Stimulated activated naive CD8-positive, alpha-beta T cell treated with anti-CD3 and anti-CD28 coated beads, Interleukin-15, Interleukin-2, amounts not matched to agents 100 U/mL and 50 U/mL, for 24 hours (primary cell): Measurements from ENCODE around the gene RAB31.
"Not testable (repeated sequence)": the region's sequence is repeated elsewhere in the genome, so short reads cannot be mapped to it uniquely, and the experiment has no call there.

Experiments used
- ATAC-seq: fragments of 150-1000 bp; cut with Tn5 transposase; one replicate; pipeline ENCODE4 v1.10.0; 2021
- DNase-seq: peaks from one replicate; pipeline ENCODE4 v3.0.0; 2021

Gene RAB31

GRCh38 chr18:9708057-9708433 is at the start of gene RAB31:
Gene RAB31, plus strand, starts transcription at chr18:9708301. Its CDS starts 105 bp downstream, at chr18:9708406.
- ATAC-seq (peak; percentile 24), DNase-seq (peak; percentile 23)

GRCh38 chr18:9659499-9660375 is 48.4 kb upstream of the RAB31 start:
- DNase-seq, result no peak
- ATAC-seq, result no peak

GRCh38 chr18:9661564-9661963 is 46.5 kb upstream of the RAB31 start:
- ATAC-seq (no peak), DNase-seq (no peak)

GRCh38 chr18:9663377-9663776 is 44.7 kb upstream of the RAB31 start:
- ATAC-seq (no peak), DNase-seq (no peak)

- no peak for DNase-seq
- ATAC-seq, result no peak
Measured at GRCh38 chr18:9665314-9665713, 42.8 kb upstream of the RAB31 start.

GRCh38 chr18:9666548-9666947 is 41.6 kb upstream of the RAB31 start:
- DNase-seq (no peak), ATAC-seq (no peak)

- no peak for ATAC-seq
Measured at GRCh38 chr18:9669016-9669415, 39.1 kb upstream of the RAB31 start.

GRCh38 chr18:9671214-9671613 is 36.9 kb upstream of the RAB31 start:
- DNase-seq (no peak), ATAC-seq (no peak)

More at GRCh38 chr18:9669016-9669415, 39.1 kb upstream of the RAB31 start:
- DNase-seq, result no peak

GRCh38 chr18:9673296-9674251 is 34.5 kb upstream of the RAB31 start:
- DNase-seq (peak; percentile 11), ATAC-seq (peak; percentile 79)

- not testable (repeated sequence) for ATAC-seq, DNase-seq
Measured at GRCh38 chr18:9678216-9678615, 29.9 kb upstream of the RAB31 start.

- ATAC-seq, result no peak
- DNase-seq, result no peak
Measured at GRCh38 chr18:9679125-9679524, 29.0 kb upstream of the RAB31 start.

- ATAC-seq, result no peak
- DNase-seq, result no peak
Measured at GRCh38 chr18:9681217-9681616, 26.9 kb upstream of the RAB31 start.

GRCh38 chr18:9682572-9682971 is 25.5 kb upstream of the RAB31 start:
- ATAC-seq (no peak), DNase-seq (no peak)

GRCh38 chr18:9683418-9684396 is 24.4 kb upstream of the RAB31 start:
- DNase-seq (no peak), ATAC-seq (no peak)

GRCh38 chr18:9684881-9685614 is 23.1 kb upstream of the RAB31 start:
- DNase-seq, result no peak
- no peak for ATAC-seq

GRCh38 chr18:9685615-9685890 is 22.5 kb upstream of the RAB31 start:
- ATAC-seq (no peak), DNase-seq (no peak)

- no peak for DNase-seq
- ATAC-seq, result no peak
Measured at GRCh38 chr18:9688036-9688741, 19.9 kb upstream of the RAB31 start.

- ATAC-seq, result no peak
Measured at GRCh38 chr18:9689253-9689652, 18.8 kb upstream of the RAB31 start.

GRCh38 chr18:9690418-9691188 is 17.5 kb upstream of the RAB31 start:
- DNase-seq (no peak), ATAC-seq (no peak)

More at GRCh38 chr18:9689253-9689652, 18.8 kb upstream of the RAB31 start:
- DNase-seq, result no peak

GRCh38 chr18:9691235-9691634 is 16.9 kb upstream of the RAB31 start:
- no peak for ATAC-seq
- no peak for DNase-seq
